NCI-H2196 (cell line): ENCODE data around the gene FRS2.
A peak's percentile ranks its signal among the peaks of the same experiment; 100 is the strongest.
"Not testable (repeated sequence)": the region's sequence is repeated elsewhere in the genome, so short reads cannot be mapped to it uniquely, and the experiment has no call there.

Experiments
- DNase-seq: peaks from one replicate; lab custom pipeline; 2025; ENCODE audit not compliant: unreplicated experiment; lab: John Stamatoyannopoulos, UW

The FRS2 gene

DNA sequence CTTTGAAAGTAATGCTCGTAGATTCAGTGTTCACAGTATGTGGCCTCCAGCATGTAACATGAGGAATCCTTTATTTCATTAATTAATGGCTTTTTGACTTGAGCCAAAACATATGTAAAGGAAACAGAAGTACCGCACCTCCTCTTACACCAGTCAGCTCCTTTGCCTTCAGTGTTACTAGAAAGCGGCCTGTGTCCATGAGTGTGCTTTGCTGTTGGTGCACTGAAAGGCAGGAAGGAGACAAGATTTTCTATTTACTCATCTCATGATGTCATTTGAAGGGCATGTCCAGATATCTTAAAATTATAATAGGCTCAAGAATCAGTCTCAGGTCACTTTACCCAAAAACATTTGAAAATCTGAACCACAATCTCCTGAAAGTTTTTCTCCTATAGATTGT, 105.2 kb downstream of the FRS2 start:
- DNase-seq, result no peak

DNA sequence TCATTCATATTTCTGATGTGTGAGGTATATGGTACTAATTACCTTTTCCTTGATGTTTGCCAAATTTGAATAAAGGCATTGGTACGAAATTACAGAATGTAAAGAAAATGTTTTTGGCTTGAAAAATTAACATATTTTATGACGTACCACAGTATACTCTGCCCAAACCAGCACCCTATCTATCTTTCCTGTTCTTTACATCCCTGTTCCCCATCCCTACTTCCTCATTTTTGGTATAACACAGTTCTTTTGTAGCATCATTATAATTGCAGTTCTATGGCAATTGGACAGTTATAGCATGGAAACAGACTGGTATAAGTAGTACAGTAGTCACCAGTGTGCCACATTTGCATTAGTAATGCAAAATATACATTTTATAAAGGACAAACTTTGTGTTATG, 108.1 kb downstream of the FRS2 start:
- DNase-seq, result no peak

GRCh38 chr12:69579029-69579428, 108.8 kb downstream of the FRS2 start:
- no peak for DNase-seq

DNA sequence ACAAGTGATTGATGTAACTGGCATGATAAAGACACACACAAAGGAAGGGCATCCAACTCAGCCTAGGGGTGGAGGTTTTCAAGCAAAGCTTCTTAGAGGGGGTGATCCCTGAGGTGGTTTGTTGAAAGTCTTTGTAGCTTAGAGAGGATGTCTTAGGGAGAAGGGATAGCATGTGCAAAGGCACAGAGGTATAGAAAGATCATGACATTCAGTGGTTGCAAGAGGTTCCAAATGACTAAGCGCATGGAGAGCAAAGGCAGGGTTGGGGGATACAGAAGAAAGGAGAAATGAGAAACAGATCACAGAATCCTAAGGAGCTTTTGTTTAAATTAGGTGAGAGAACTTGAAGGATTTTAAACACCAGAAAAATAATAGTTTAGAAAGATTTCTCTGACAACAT, 109.9 kb downstream of the FRS2 start:
- DNase-seq, result no peak

DNA sequence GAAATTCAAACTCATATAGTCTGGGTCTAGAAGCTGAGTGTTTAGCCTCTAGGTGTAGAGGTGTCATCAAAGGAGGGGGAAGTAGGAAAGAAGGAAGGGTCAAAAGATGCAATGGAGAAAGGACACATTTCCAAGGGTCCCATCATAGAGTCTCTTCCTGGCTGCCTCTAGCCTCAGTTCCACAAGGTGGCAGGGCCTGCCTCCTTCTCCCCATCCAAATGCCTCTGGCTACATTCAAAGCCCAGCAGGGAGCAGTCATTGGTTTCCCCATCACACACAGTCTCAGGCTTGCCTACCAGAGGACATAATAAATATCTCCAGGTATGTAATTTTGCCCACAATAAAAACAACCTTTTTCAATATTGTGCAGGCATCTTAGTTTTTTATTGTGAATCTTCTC, 113.0 kb downstream of the FRS2 start:
- no peak for DNase-seq

DNA sequence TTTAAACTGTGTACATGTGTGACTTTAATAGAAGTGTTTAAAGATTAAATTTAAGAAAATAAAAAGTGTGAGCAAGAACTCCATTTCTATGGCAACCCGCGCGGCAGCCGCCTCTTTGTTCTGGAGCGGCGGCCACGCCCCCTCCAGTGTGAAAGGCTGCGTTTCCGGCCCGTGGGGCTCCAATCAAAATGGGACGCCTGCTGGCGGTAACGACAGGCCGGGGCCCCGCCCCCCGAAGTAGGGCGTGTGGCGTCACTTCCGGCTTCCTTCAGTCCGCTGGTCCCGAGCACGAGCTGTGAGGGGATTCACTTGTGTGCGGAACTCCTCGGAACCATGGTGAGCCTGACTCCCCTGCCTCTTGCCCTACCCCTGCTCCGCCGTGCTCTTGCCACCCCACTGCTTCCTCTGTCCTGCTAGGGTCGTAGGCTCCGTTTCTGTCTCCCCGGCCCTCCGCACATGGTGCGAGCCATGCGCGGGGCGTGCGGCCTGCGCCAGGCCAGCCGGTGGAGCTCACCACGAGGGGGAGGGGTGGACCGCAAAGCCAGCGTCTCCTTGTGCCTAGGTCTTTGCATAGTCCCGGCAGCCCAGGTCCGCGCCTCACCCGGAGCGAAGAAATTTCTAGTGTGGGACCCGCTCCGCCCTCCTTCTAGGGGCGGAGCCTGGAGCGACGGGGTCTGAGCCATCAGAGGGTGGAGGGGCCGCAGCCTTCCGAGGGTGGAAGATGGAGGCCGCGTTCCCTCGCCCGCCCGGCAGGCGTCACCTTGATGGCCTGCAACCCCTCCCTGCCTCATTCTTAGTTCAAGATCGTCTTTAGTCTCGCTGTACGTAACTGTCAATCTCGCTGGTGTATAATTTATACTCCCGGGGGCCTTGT, 115.2 kb downstream of the FRS2 start, which contains the start of gene CCT2:
TSS of gene CCT2 (plus strand) at position 271 of the 874 bp plus-strand sequence. CDS start at position 334, 63 bp downstream.
- peak; percentile 100 for DNase-seq

DNA sequence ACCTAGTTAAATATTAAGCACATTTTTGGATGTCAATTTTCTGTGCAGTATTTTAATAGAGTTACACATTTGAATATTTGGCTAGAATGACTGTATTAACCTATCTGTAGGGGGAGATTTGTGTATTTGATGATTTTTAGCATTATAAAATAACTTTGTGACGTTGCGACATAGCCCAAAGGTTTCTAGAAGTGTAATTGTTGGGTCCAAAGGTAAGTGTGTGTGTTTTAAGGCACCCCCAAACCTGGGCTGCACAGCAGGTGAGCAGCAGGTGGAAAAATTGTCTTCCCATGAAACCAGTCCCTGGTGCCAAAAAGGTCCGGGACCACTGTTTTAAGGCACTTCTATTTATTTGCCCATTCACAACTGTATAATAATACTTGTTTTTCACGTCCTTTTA, 118.3 kb downstream of the FRS2 start:
- DNase-seq, result no peak

- no peak for DNase-seq
These were observed 118.9 kb downstream of the FRS2 start for GRCh38 chr12:69589082-69589481.

- no peak for DNase-seq
These were observed 125.5 kb downstream of the FRS2 start for GRCh38 chr12:69595689-69596088.

GRCh38 chr12:69598174-69598753, 128.1 kb downstream of the FRS2 start:
- DNase-seq, result no peak

GRCh38 chr12:69600804-69601203, 130.6 kb downstream of the FRS2 start:
- DNase-seq, result no peak

GRCh38 chr12:69601962-69602685, 131.9 kb downstream of the FRS2 start:
- no peak for DNase-seq

- no peak for DNase-seq
These were observed 132.8 kb downstream of the FRS2 start for GRCh38 chr12:69602954-69603353.

- DNase-seq, result not testable (repeated sequence)
These were observed 133.4 kb downstream of the FRS2 start for GRCh38 chr12:69603556-69603955.

DNA sequence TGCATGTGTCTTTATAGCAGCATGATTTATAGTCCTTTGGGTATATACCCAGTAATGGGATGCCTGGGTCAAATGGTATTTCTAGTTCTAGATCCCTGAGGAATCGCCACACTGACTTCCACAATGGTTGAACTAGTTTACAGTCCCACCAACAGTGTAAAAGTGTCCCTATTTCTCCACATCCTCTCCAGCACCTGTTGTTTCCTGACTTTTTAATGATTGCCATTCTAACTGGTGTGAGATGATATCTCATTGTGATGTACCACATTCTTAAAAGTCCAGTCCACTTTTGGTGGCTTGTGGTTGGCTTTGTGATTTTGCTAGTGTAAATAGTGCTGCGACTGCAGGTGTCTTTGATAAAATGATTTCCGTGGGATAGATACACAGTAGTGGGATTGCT, 134.1 kb downstream of the FRS2 start:
- not testable (repeated sequence) for DNase-seq

DNA sequence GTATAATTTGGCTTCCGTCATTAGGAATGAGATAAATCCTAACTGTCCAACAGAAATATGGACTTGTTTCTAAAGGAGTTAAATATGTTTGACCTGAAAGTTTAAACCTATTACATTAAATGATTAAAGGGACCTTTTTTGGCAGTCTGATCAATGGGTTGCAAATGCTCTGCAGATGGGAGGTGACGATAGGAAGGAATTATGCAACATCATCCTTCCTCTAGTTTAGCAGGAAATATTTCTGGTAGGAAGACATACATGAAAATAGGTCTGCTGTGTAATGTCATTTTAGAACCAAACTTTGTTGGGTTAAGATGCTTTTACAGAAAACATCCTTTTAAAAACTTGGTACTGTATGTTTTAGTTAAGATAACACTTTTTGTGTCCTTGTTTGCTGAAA, 137.9 kb downstream of the FRS2 start:
- no peak for DNase-seq

GRCh38 chr12:69610126-69610525, 139.9 kb downstream of the FRS2 start:
- no peak for DNase-seq

DNA sequence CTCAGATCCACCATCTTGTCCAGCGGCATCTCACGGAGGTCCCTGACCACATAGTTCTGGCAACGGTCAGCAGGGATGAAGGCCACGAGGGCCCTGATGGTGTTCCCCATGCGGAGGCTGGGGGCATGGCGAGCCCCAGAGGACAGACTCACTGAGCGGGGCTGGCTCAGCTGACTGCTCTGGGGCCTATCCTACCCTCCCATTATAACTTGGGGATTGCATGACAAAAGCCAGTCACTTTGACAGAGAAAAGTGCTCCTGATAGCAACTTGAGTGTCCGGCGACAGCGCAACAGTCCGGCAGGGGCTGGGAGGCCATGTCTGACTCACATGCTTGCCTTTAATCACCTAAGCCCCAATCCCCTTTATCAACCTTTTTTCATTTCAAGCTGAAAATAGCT, 140.5 kb downstream of the FRS2 start, which contains the start of gene LRRC10:
TSS of gene LRRC10 (minus strand) at position 179 of the 400 bp plus-strand sequence. CDS start at position 110, 69 bp downstream.
- no peak for DNase-seq

GRCh38 chr12:69613351-69613750, 143.2 kb downstream of the FRS2 start:
- DNase-seq, result no peak

- DNase-seq, result no peak
These were observed 145.8 kb downstream of the FRS2 start for GRCh38 chr12:69616025-69616424.

- no peak for DNase-seq
These were observed 148.9 kb downstream of the FRS2 start for GRCh38 chr12:69619050-69619449.

DNA sequence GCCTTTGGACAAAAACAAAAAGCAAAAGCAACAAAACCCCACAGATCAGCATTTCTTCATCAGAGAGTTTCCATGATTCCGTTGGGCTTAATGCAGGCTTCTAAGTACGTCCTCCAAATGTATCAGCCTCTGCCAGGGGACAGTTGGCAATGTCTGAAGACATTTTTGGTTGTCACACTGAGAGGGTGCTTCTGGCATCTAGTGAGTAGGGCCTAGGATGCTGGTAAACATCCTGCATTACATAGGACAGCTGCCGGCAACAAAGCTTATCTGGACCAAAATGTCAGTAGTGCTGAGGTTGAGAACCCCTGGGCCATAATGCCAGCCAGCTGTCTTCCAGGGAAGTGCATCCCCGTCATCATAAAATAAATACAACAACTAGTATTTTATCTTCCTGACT, 149.9 kb downstream of the FRS2 start:
- no peak for DNase-seq
